H9 (cell line): ENCODE measurements around the gene PRKAG1. TPM values are rescaled to one million over a fixed set of nuclear protein-coding genes. Genes with fewer than 3 reads are reported as not detected.

Source experiments
- DNase-seq: peaks from one replicate; pipeline ENCODE4 v3.0.0-alpha.2; 2017
- H2AFZ ChIP-seq: one replicate; pipeline ENCODE4 v1.6.1; 2013; ENCODE audit warnings: mild to moderate bottlenecking, low read length, control low read depth, moderate library complexity
- H2AK5ac ChIP-seq: 2 replicates; pipeline ENCODE4 v1.6.1; 2013; ENCODE audit warnings: low read length, control low read depth, mixed read lengths; ENCODE audit not compliant: insufficient read length
- H2BK120ac ChIP-seq: one replicate; pipeline ENCODE4 v1.6.1; 2013; ENCODE audit warnings: low read depth, mild to moderate bottlenecking, low read length, control low read depth, inconsistent platforms; ENCODE audit not compliant: poor library complexity, severe bottlenecking
- H2BK12ac ChIP-seq: 2 replicates; pipeline ENCODE4 v1.6.1; 2013; ENCODE audit warnings: low read length, control low read depth, mixed read lengths, low read depth; ENCODE audit not compliant: insufficient read length
- H2BK15ac ChIP-seq: 2 replicates; pipeline ENCODE4 v1.6.1; 2013; ENCODE audit warnings: low read depth, low read length, control low read depth
- H2BK20ac ChIP-seq: one replicate; pipeline ENCODE4 v1.6.1; 2013; ENCODE audit warnings: low read depth, mild to moderate bottlenecking, low read length, control low read depth, inconsistent platforms; ENCODE audit not compliant: poor library complexity, severe bottlenecking
- H2BK5ac ChIP-seq: 2 replicates; pipeline ENCODE4 v1.6.1; 2013; ENCODE audit warnings: low read length, control low read depth, mixed read lengths; ENCODE audit not compliant: insufficient read length
- H3K14ac ChIP-seq: 2 replicates; pipeline ENCODE4 v1.6.1; 2013; ENCODE audit warnings: low read length, control low read depth; ENCODE audit not compliant: insufficient read depth
- H3K18ac ChIP-seq: 2 replicates; pipeline ENCODE4 v1.6.1; 2013; ENCODE audit warnings: low read depth, mild to moderate bottlenecking, mixed read lengths, low read length, control low read depth; ENCODE audit not compliant: insufficient read length
- H3K23ac ChIP-seq: 2 replicates; pipeline ENCODE4 v1.6.1; 2013; ENCODE audit warnings: low read length, control low read depth, mixed read lengths, low read depth; ENCODE audit not compliant: insufficient read length
- H3K23me2 ChIP-seq: 2 replicates; pipeline ENCODE4 v1.6.1; 2013; ENCODE audit warnings: low read depth, mild to moderate bottlenecking, mixed read lengths, low read length, control low read depth; ENCODE audit not compliant: insufficient read length, poor library complexity, severe bottlenecking
- H3K27ac ChIP-seq: 2 replicates; pipeline ENCODE4 v1.5.1; 2013; ENCODE audit warnings: low read length, control low read depth, mixed read lengths, low read depth; ENCODE audit not compliant: insufficient read length
- H3K27me3 ChIP-seq: 2 replicates; pipeline ENCODE4 v1.6.1; 2013; ENCODE audit warnings: low read length, control low read depth, inconsistent platforms; ENCODE audit not compliant: insufficient read depth
- H3K4ac ChIP-seq: 2 replicates; pipeline ENCODE4 v1.6.1; 2013; ENCODE audit warnings: low read depth, mild to moderate bottlenecking, control low read depth, inconsistent platforms, low read length, moderate library complexity
- H3K4me1 ChIP-seq: 2 replicates; pipeline ENCODE4 v1.6.1; 2013; ENCODE audit warnings: low read length, control low read depth, inconsistent platforms; ENCODE audit not compliant: insufficient read depth
- H3K4me2 ChIP-seq: 2 replicates; pipeline ENCODE4 v1.6.1; 2013; ENCODE audit warnings: low read length, control low read depth, mixed read lengths; ENCODE audit not compliant: insufficient read length, insufficient read depth
- H3K56ac ChIP-seq: 2 replicates; pipeline ENCODE4 v1.6.1; 2013; ENCODE audit warnings: low read depth, mild to moderate bottlenecking, mixed read lengths, low read length, control low read depth; ENCODE audit not compliant: insufficient read length
- H3K79me1 ChIP-seq: 2 replicates; pipeline ENCODE4 v1.6.1; 2013; ENCODE audit warnings: low read depth, mild to moderate bottlenecking, moderate library complexity, low read length, control low read depth, inconsistent platforms; ENCODE audit not compliant: insufficient read depth, poor library complexity, severe bottlenecking
- H3K79me2 ChIP-seq: 2 replicates; pipeline ENCODE4 v1.6.1; 2013; ENCODE audit warnings: low read length, control low read depth, inconsistent platforms; ENCODE audit not compliant: insufficient read depth
- H3K9ac ChIP-seq: 2 replicates; pipeline ENCODE4 v1.6.1; 2013; ENCODE audit warnings: low read length, control low read depth, mixed read lengths; ENCODE audit not compliant: insufficient read length; ENCODE audit errors: extremely low read depth
- H3K9me3 ChIP-seq: one replicate; pipeline ENCODE4 v1.6.1; 2013; ENCODE audit warnings: low read depth, low read length, inconsistent platforms; ENCODE audit not compliant: control insufficient read depth
- H3T11ph ChIP-seq: one replicate; pipeline ENCODE4 v1.6.1; 2013; ENCODE audit warnings: mild to moderate bottlenecking, low read length, control low read depth, inconsistent platforms
- H4K20me1 ChIP-seq: one replicate; pipeline ENCODE4 v1.6.1; 2013; ENCODE audit not compliant: control insufficient read depth, insufficient read length, insufficient read depth
- H4K5ac ChIP-seq: 2 replicates; pipeline ENCODE4 v1.6.1; 2013; ENCODE audit warnings: low read depth, mild to moderate bottlenecking, mixed read lengths, low read length, control low read depth; ENCODE audit not compliant: insufficient read length
- H4K8ac ChIP-seq: replicated peaks from 2 replicates; pipeline ENCODE4 v1.6.1; 2013; ENCODE audit warnings: low read length, control low read depth, mixed read lengths, low read depth; ENCODE audit not compliant: insufficient read length
- H4K91ac ChIP-seq: 2 replicates; pipeline ENCODE4 v1.6.1; 2013; ENCODE audit warnings: low read depth, mild to moderate bottlenecking, moderate library complexity, mixed read lengths, low read length, control low read depth; ENCODE audit not compliant: insufficient read length
- H3K27ac Mint-ChIP-seq, 3 experiments: 2 replicates in 2 of 3; 3 replicates in 1 of 3; pipeline ENCODE4 v1.8.0; 2020 to 2021; ENCODE audit warnings: mixed read lengths in 3 of 3, mild to moderate bottlenecking in 1 of 3, moderate library complexity in 1 of 3
- H3K27me3 Mint-ChIP-seq: 2 replicates; pipeline ENCODE4 v1.8.0; 2021; ENCODE audit warnings: low read depth, mild to moderate bottlenecking, moderate library complexity, mixed read lengths
- H3K36me3 Mint-ChIP-seq, 3 experiments: 2 replicates in 2 of 3; 3 replicates in 1 of 3; pipeline ENCODE4 v1.8.0; 2020 to 2021; ENCODE audit warnings: low read depth in 3 of 3, mixed read lengths in 3 of 3; ENCODE audit not compliant: insufficient read depth in 1 of 3
- H3K4me1 Mint-ChIP-seq, 2 experiments: 2 replicates each; pipeline ENCODE4 v1.8.0; 2020; ENCODE audit warnings: mixed read lengths in 2 of 2
- H3K4me3 Mint-ChIP-seq, 2 experiments: 2 replicates in 1 of 2; 3 replicates in 1 of 2; pipeline ENCODE4 v1.8.0; 2020 to 2021; ENCODE audit warnings: mild to moderate bottlenecking in 2 of 2, mixed read lengths in 2 of 2, moderate library complexity in 1 of 2
- H3K9me3 Mint-ChIP-seq, 2 experiments: 2 replicates in 1 of 2; 3 replicates in 1 of 2; pipeline ENCODE4 v1.8.0; 2020; ENCODE audit warnings: mild to moderate bottlenecking in 2 of 2, mixed read lengths in 2 of 2, moderate library complexity in 1 of 2
- WGBS: extraction: QIAGEN DNeasy Blood & Tissue Kit; methylation state at CpG from one replicate; pipeline ENCODE4 v1.1.7; 2013; ENCODE audit warnings: missing lambda C conversion rate, low lambda C conversion rate, mixed read lengths; ENCODE audit not compliant: insufficient read length; ENCODE audit errors: extremely low coverage; 5-methylcytosine and 5-hydroxymethylcytosine counted together
- total RNA-seq: library from RNA; stranded (reverse); gene quantifications from 2 replicates; pipeline ENCODE4 v1.2.1, GENCODE V29; 2021
- TF ChIP-seq, protein P1 (sequence below): fragments of 200-600 bp; sonication (generic); conservative IDR thresholded peaks from 3 replicates; pipeline ENCODE4 v1.8.0; 2021; ENCODE audit warnings: antibody characterized with exemption, mild to moderate bottlenecking

Gene PRKAG1
- total RNA-seq, 1 experiment from 2014 or later: 34.8 TPM

DNA sequence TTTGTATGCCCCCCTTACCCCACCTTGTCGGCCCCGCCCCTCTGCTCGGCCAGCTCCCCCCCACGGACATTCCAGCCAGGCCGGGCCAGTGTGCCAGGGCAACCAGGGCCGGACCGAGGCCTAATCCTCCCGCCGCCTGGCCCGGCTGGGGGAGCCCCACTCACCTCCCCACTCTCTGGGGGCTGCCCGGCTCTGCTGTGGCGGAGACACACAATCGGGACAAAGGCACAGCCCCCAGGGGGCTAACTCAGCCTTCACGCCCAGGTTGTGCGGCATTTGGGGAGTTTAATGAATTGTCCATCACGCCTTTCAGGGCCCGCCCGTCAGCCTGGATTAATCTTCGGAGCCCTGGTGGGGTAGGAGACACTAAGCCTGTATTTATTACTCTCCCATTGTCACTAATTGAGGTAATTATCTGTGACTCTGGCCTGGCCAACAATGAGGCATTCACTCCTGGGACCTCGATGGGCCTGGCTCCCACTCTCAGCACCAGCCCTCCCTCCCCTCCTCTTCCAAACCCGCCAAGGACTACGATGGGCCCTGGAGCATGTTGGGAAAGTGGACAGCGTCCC is 31.8 kb downstream of the PRKAG1 start:
- Mint-ChIP-seq H3K27ac (peak overlapping the region in 1 of 3 experiments; percentile 46; a peak in 2 of 7 replicates), H3K36me3 (no peaks in the 10 kb centered on the region), H3K27me3 (peaks cover 87% of the 10 kb centered on the region), H3K4me1 (peaks cover 9 to 26% of the 10 kb centered on the region in 2 experiments), H3K9me3 (peaks cover 0 to 2% of the 10 kb centered on the region in 2 experiments; a peak in 3 of 5 replicates), H3K4me3 (no peak overlapping the region)
- H3K14ac ChIP-seq: no peak overlapping the region
- H3K27me3 ChIP-seq: peaks cover 40% of the 10 kb centered on the region
- H3K9me3 ChIP-seq: no peaks in the 10 kb centered on the region
- H3K56ac ChIP-seq: no peak overlapping the region
- H3K18ac ChIP-seq: no peak overlapping the region
- H3K27ac ChIP-seq: no peak overlapping the region
- H3K4me1 ChIP-seq: no peaks in the 10 kb centered on the region
- no peaks in the 10 kb centered on the region for H3K79me2 ChIP-seq
- H3K4me2 ChIP-seq: no peak overlapping the region
- DNase-seq: no peak
- WGBS: no CpG with 5 or more reads among the region's 23 CpGs
- H3K9ac ChIP-seq: no peak overlapping the region
- H2AFZ ChIP-seq: no peak overlapping the region
- no peak overlapping the region for H3K23ac ChIP-seq
- H4K91ac ChIP-seq: no peak overlapping the region
- no peak overlapping the region for H2BK20ac ChIP-seq
- no peak overlapping the region for H2BK12ac ChIP-seq
- H2BK5ac ChIP-seq: no peak overlapping the region
- no peak overlapping the region for H2BK120ac ChIP-seq
- H4K8ac ChIP-seq: no peak overlapping the region
- TF ChIP-seq, protein P1, sequence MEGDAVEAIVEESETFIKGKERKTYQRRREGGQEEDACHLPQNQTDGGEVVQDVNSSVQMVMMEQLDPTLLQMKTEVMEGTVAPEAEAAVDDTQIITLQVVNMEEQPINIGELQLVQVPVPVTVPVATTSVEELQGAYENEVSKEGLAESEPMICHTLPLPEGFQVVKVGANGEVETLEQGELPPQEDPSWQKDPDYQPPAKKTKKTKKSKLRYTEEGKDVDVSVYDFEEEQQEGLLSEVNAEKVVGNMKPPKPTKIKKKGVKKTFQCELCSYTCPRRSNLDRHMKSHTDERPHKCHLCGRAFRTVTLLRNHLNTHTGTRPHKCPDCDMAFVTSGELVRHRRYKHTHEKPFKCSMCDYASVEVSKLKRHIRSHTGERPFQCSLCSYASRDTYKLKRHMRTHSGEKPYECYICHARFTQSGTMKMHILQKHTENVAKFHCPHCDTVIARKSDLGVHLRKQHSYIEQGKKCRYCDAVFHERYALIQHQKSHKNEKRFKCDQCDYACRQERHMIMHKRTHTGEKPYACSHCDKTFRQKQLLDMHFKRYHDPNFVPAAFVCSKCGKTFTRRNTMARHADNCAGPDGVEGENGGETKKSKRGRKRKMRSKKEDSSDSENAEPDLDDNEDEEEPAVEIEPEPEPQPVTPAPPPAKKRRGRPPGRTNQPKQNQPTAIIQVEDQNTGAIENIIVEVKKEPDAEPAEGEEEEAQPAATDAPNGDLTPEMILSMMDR: no peak
- no peaks in the 10 kb centered on the region for H4K20me1 ChIP-seq
- no peak overlapping the region for H3T11ph ChIP-seq
- H3K79me1 ChIP-seq: no peaks in the 10 kb centered on the region
- no peak overlapping the region for H4K5ac ChIP-seq
- no peak overlapping the region for H2BK15ac ChIP-seq
- no peak overlapping the region for H2AK5ac ChIP-seq
- no peaks in the 10 kb centered on the region for H3K23me2 ChIP-seq
- no peak overlapping the region for H3K4ac ChIP-seq
